GM12878 (cell line): ENCODE results near the gene PFN3. TPM values are rescaled to one million over a fixed set of nuclear protein-coding genes. Genes with fewer than 3 reads are reported as not detected.

ENCODE experiments used
- BACH1 ChIP-seq: fragments of 450-650 bp; IDR thresholded peaks from 2 replicates; pipeline ENCODE4 v1.6.1; 2017; ENCODE audit warnings: mild to moderate bottlenecking, borderline replicate concordance
- BMI1 ChIP-seq: fragments of 450-650 bp; IDR thresholded peaks from 2 replicates; pipeline ENCODE4 v1.6.1; 2016; ENCODE audit warnings: mild to moderate bottlenecking, moderate library complexity, borderline replicate concordance
- CHD2 ChIP-seq: IDR thresholded peaks from 2 replicates; pipeline ENCODE4 v1.6.1; 2011; ENCODE audit warnings: low read depth, low read length, improper control_type of control experiment, borderline replicate concordance
- E2F8 ChIP-seq: fragments of 450-650 bp; IDR thresholded peaks from 2 replicates; pipeline ENCODE4 v1.6.1; 2018; ENCODE audit warnings: mild to moderate bottlenecking, low read depth, moderate library complexity; ENCODE audit not compliant: partially characterized antibody
- HSF1 ChIP-seq: fragments of 150-350 bp; IDR thresholded peaks from 2 replicates; pipeline ENCODE4 v1.6.1; 2014; ENCODE audit warnings: mild to moderate bottlenecking, low read depth, low read length
- IKZF1 ChIP-seq: fragments of 450-650 bp; conservative IDR thresholded peaks from 2 replicates; pipeline ENCODE4 v1.6.1; 2017; ENCODE audit warnings: antibody characterized with exemption, mild to moderate bottlenecking
- IRF4 ChIP-seq: IDR thresholded peaks from 2 replicates; pipeline ENCODE4 v1.6.1; 2011; ENCODE audit warnings: low read depth, low read length
- NR2F1 ChIP-seq: fragments of 450-650 bp; conservative IDR thresholded peaks from 2 replicates; pipeline ENCODE4 v1.6.1; 2017; ENCODE audit warnings: mild to moderate bottlenecking
- PAX8 ChIP-seq: fragments of 450-650 bp; IDR thresholded peaks from 2 replicates; pipeline ENCODE4 v1.6.1; 2017; ENCODE audit warnings: mild to moderate bottlenecking, moderate library complexity
- PKNOX1 ChIP-seq: fragments of 450-650 bp; IDR thresholded peaks from 2 replicates; pipeline ENCODE4 v1.6.1; 2016; ENCODE audit warnings: mild to moderate bottlenecking
- POU2F2 ChIP-seq: IDR thresholded peaks from 3 replicates; pipeline ENCODE4 v1.6.1; 2011; ENCODE audit warnings: low read depth, mild to moderate bottlenecking, low read length, borderline replicate concordance
- RAD21 ChIP-seq: IDR thresholded peaks from 2 replicates; pipeline ENCODE4 v1.6.1; 2011; ENCODE audit warnings: mild to moderate bottlenecking, low read depth, low read length, moderate library complexity; ENCODE audit not compliant: insufficient read depth
- RB1 ChIP-seq: fragments of 450-650 bp; formaldehyde crosslinking; IDR thresholded peaks from 2 replicates; pipeline ENCODE4 v1.6.1; 2017; ENCODE audit warnings: mild to moderate bottlenecking, borderline replicate concordance
- RCOR1 ChIP-seq: conservative IDR thresholded peaks from 2 replicates; pipeline ENCODE4 v1.6.1; 2012; ENCODE audit warnings: low read depth, low read length, improper control_type of control experiment
- TCF3 ChIP-seq: IDR thresholded peaks from 2 replicates; pipeline ENCODE4 v1.6.1; 2012; ENCODE audit warnings: low read depth, mild to moderate bottlenecking, low read length, borderline replicate concordance; ENCODE audit not compliant: insufficient read depth
- TCF7 ChIP-seq: IDR thresholded peaks from 2 replicates; pipeline ENCODE4 v1.6.1; 2014; ENCODE audit warnings: antibody characterized with exemption, borderline replicate concordance
- USF1 ChIP-seq: IDR thresholded peaks from 2 replicates; pipeline ENCODE4 v1.6.1; 2011; ENCODE audit warnings: borderline replicate concordance, low read depth, mild to moderate bottlenecking, moderate library complexity, mixed read lengths, low read length; ENCODE audit not compliant: insufficient read depth; ENCODE audit errors: extremely low read length
- ZBTB11 ChIP-seq: fragments of 450-650 bp; formaldehyde crosslinking; IDR thresholded peaks from 2 replicates; pipeline ENCODE4 v1.5.0; 2022; ENCODE audit warnings: mild to moderate bottlenecking, missing genetic modification characterization
- ZSCAN29 ChIP-seq: fragments of 450-650 bp; IDR thresholded peaks from 2 replicates; pipeline ENCODE4 v1.6.1; 2017; ENCODE audit warnings: mild to moderate bottlenecking, moderate library complexity
- polyA plus RNA-seq, 11 experiments: library from polyadenylated mRNA; depleted of rRNA in 4 of 11; unstranded in 6 of 11; stranded (reverse) in 5 of 11; fragments of >200 nt; fragmentation: Nextera tagmentation in 4 of 11; fragmentation: Illumina TruSeq in 1 of 11; extraction: Ambion mirVana in 4 of 11; extraction: Trizol in 1 of 11; gene quantifications; 1 replicate in 1 of 11; 2 replicates in 10 of 11; pipeline versions ENCODE4 v1.2.1 to v1.2.3, GENCODE V29; 2011 to 2016; ENCODE audit warnings: inconsistent platforms in 2 of 11, missing spikeins in 2 of 11, low read depth in 1 of 11
- total RNA-seq, 4 experiments: library from RNA; depleted of rRNA in 3 of 4; stranded (reverse); fragments of >200 nt in 3 of 4; fragmentation: Illumina TruSeq in 1 of 4; extraction: Trizol in 1 of 4; gene quantifications; 2 replicates each; pipeline versions ENCODE4 v1.2.1 to v1.2.3, GENCODE V29; 2013 to 2021

The PFN3 gene
- total and polyA plus RNA-seq, 10 of the 15 experiments (the other 5 are each of a cell fraction or from before 2014, with no cell fraction given): not detected

- peak; percentile 91 for TF ChIP-seq ZBTB11
- 0 out of 2 replicates have a peak, but pooled peaks have one; percentile 12 for TF ChIP-seq TCF3
- no peak; the same call in 2 of the 3 replicates for TF ChIP-seq POU2F2
- no peak for TF ChIP-seq PAX8
- TF ChIP-seq USF1: no peak
- no peak for TF ChIP-seq BMI1
- TF ChIP-seq RCOR1: no peak
- TF ChIP-seq PKNOX1: peak; percentile 99
- TF ChIP-seq IRF4: no peak
- peak; percentile 95 for TF ChIP-seq CHD2
- no peak for TF ChIP-seq RAD21
- 0 out of 2 replicates have a peak, but pooled peaks have one; percentile 92 for TF ChIP-seq RB1
- peak; percentile 99 for TF ChIP-seq E2F8
- peak; percentile 95 for TF ChIP-seq IKZF1
- TF ChIP-seq NR2F1: peak; percentile 58; the same call in 1 of the 2 replicates
- peak; percentile 71 for TF ChIP-seq BACH1
- no peak for TF ChIP-seq TCF7
- TF ChIP-seq ZSCAN29: no peak
- peak; percentile 64 for TF ChIP-seq HSF1
Measured at GRCh38 chr5:177351392-177352329, 48.8 kb downstream of the PFN3 start, which contains the start of gene LMAN2 (continued).
